GM23338 (cell line): ENCODE results near the gene GPR32. TPM values are rescaled to one million over a fixed set of nuclear protein-coding genes. Genes with fewer than 3 reads are reported as not detected.

Source experiments
- ATAC-seq: fragments of 200-7000 bp; cut with Tn5 transposase; 3 replicates; pipeline ENCODE4 v1.9.1; 2020
- DNase-seq: peaks from one replicate; pipeline ENCODE4 v3.0.0-alpha.2; 2015; ENCODE audit warnings: low spot score
- H2AFZ ChIP-seq: fragments of 200-600 bp; sonication (generic); 2 replicates; pipeline ENCODE4 v1.8.0; 2016; ENCODE audit warnings: antibody characterized with exemption, mild to moderate bottlenecking, moderate library complexity
- H3F3A ChIP-seq: fragments of 200-600 bp; sonication (generic); replicated peaks from 2 replicates; pipeline ENCODE4 v1.8.0; 2017; ENCODE audit warnings: antibody characterized with exemption, mixed run types, low read depth
- H3K27ac ChIP-seq: fragments of 200-600 bp; sonication (generic); 2 replicates; pipeline ENCODE4 v1.6.1; 2016; ENCODE audit warnings: low read depth
- H3K27me3 ChIP-seq: fragments of 200-600 bp; sonication (generic); 2 replicates; pipeline ENCODE4 v1.8.0; 2016; ENCODE audit warnings: mild to moderate bottlenecking, mixed run types, moderate library complexity; ENCODE audit not compliant: insufficient read depth
- H3K36me3 ChIP-seq: fragments of 200-600 bp; sonication (generic); 2 replicates; pipeline ENCODE4 v1.8.0; 2016; ENCODE audit warnings: mild to moderate bottlenecking; ENCODE audit not compliant: insufficient read depth
- H3K4me1 ChIP-seq: fragments of 200-600 bp; sonication (generic); 2 replicates; pipeline ENCODE4 v1.8.0; 2016; ENCODE audit warnings: mild to moderate bottlenecking, moderate library complexity; ENCODE audit not compliant: insufficient read depth
- H3K4me2 ChIP-seq: fragments of 200-600 bp; sonication (generic); 2 replicates; pipeline ENCODE4 v1.7.1; 2017; ENCODE audit warnings: mixed run types
- H3K4me3 ChIP-seq: fragments of 200-600 bp; sonication (generic); 2 replicates; pipeline ENCODE4 v1.6.1; 2016; ENCODE audit warnings: mixed run types
- H3K79me2 ChIP-seq: fragments of 200-600 bp; sonication (generic); replicated peaks from 2 replicates; pipeline ENCODE4 v1.8.0; 2017; ENCODE audit warnings: mild to moderate bottlenecking; ENCODE audit not compliant: insufficient read depth
- H3K9me2 ChIP-seq: fragments of 200-600 bp; sonication (generic); 2 replicates; pipeline ENCODE4 v1.8.0; 2017; ENCODE audit not compliant: insufficient read depth
- H4K20me1 ChIP-seq: fragments of 200-600 bp; sonication (generic); replicated peaks from 2 replicates; pipeline ENCODE4 v1.8.0; 2017; ENCODE audit warnings: mild to moderate bottlenecking; ENCODE audit not compliant: insufficient read depth
- H3K27ac Mint-ChIP-seq: 2 replicates; pipeline ENCODE4 v1.8.0; 2020; ENCODE audit warnings: inconsistent platforms, mild to moderate bottlenecking, moderate library complexity, mixed read lengths
- H3K27me3 Mint-ChIP-seq: 3 replicates; pipeline ENCODE4 v1.8.0; 2022; ENCODE audit warnings: low read depth, mild to moderate bottlenecking, moderate library complexity, mixed read lengths, inconsistent platforms; ENCODE audit not compliant: insufficient read depth, poor library complexity
- H3K36me3 Mint-ChIP-seq: 3 replicates; pipeline ENCODE4 v1.8.0; 2021; ENCODE audit warnings: low read depth, mild to moderate bottlenecking, inconsistent platforms, moderate library complexity, mixed read lengths
- H3K4me1 Mint-ChIP-seq: 3 replicates; pipeline ENCODE4 v1.8.0; 2020; ENCODE audit warnings: mild to moderate bottlenecking, inconsistent platforms, mixed read lengths
- H3K4me3 Mint-ChIP-seq: 3 replicates; pipeline ENCODE4 v1.8.0; 2021; ENCODE audit warnings: moderate library complexity, mild to moderate bottlenecking, inconsistent platforms, mixed read lengths
- H3K9me3 Mint-ChIP-seq: 3 replicates; pipeline ENCODE4 v1.8.0; 2020; ENCODE audit warnings: moderate library complexity, mild to moderate bottlenecking, inconsistent platforms, mixed read lengths
- EZH2 ChIP-seq: fragments of 200-600 bp; sonication (generic); IDR thresholded peaks from one replicate; pipeline ENCODE4 v1.8.0; 2017; ENCODE audit warnings: antibody characterized with exemption, mild to moderate bottlenecking, low read depth; ENCODE audit not compliant: unreplicated experiment
- EZH2phosphoT487 ChIP-seq: fragments of 200-600 bp; sonication (generic); IDR thresholded peaks from one replicate; pipeline ENCODE4 v1.8.1; 2018; ENCODE audit warnings: antibody characterized with exemption; ENCODE audit not compliant: unreplicated experiment
- ZNF331 ChIP-seq: fragments of 250-450 bp; sonication (Bioruptor Pico); IDR thresholded peaks from 2 replicates; pipeline ENCODE4 v1.5.0; 2020; ENCODE audit warnings: low read depth, mild to moderate bottlenecking, moderate library complexity
- polyA plus RNA-seq: library from polyadenylated mRNA; unstranded; fragments of >200 nt; fragmentation: Nextera tagmentation; extraction: Ambion mirVana; gene quantifications from 2 replicates; pipeline ENCODE4 v1.2.1, GENCODE V29; 2016
- total RNA-seq: library from RNA; depleted of rRNA; stranded (reverse); fragments of >200 nt; shearing (Covaris generic); gene quantifications from 2 replicates; pipeline ENCODE4 v1.2.3, GENCODE V29; 2014
- TF ChIP-seq, protein P1 (sequence below): IDR thresholded peaks from 2 replicates; pipeline ENCODE4 v1.6.1; 2016; ENCODE audit warnings: antibody characterized with exemption
- TF ChIP-seq, protein P2 (sequence below): fragments of 250-450 bp; sonication (Bioruptor Pico); IDR thresholded peaks from 2 replicates; pipeline ENCODE4 v1.5.0; 2020; ENCODE audit warnings: mild to moderate bottlenecking, moderate library complexity

Gene GPR32
- total and polyA plus RNA-seq, 2 experiments from 2014 or later, result not detected

DNA sequence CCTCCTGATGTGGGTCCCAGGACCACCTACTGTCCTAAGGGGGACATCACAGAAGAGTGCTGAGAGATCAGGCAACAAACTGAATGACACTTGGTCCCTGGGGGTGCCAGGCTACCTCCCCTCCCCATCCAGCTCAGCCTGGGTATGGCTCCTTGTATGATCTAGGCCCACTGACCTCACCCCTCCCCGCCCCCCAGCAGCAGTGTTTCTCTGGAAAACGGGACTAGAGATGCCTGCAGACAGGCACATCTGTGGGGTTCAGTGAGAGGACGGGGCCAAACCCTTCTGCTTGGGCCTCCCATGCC is 29.2 kb downstream of the GPR32 start:
- Histone ChIP-seq H3K79me2 (peaks cover 52% of the 10 kb centered on the region), H3K27me3 (no peaks in the 10 kb centered on the region), H3K4me1 (peaks cover 11% of the 10 kb centered on the region; the same call in 1 of the 2 replicates), H3K4me2 (no peak overlapping the region), H4K20me1 (peaks cover 70% of the 10 kb centered on the region), H3K36me3 (peaks cover 30% of the 10 kb centered on the region), H2AFZ (no peak overlapping the region), H3F3A (peaks cover 69% of the 10 kb centered on the region), H3K4me3 (no peak overlapping the region), H3K9me2 (no peaks in the 10 kb centered on the region), H3K27ac (no peak overlapping the region)
- Mint-ChIP-seq H3K27me3 (peaks cover 27% of the 10 kb centered on the region), H3K9me3 (peaks cover 8% of the 10 kb centered on the region; the same call in 2 of the 3 replicates), H3K27ac (no peak overlapping the region), H3K4me3 (no peak overlapping the region), H3K36me3 (peaks cover 85% of the 10 kb centered on the region), H3K4me1 (peaks cover 21% of the 10 kb centered on the region)
- no peak for TF ChIP-seq EZH2phosphoT487
- TF ChIP-seq, protein P1, sequence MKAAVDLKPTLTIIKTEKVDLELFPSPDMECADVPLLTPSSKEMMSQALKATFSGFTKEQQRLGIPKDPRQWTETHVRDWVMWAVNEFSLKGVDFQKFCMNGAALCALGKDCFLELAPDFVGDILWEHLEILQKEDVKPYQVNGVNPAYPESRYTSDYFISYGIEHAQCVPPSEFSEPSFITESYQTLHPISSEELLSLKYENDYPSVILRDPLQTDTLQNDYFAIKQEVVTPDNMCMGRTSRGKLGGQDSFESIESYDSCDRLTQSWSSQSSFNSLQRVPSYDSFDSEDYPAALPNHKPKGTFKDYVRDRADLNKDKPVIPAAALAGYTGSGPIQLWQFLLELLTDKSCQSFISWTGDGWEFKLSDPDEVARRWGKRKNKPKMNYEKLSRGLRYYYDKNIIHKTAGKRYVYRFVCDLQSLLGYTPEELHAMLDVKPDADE, result no peak
- TF ChIP-seq ZNF331, result no peak
- TF ChIP-seq EZH2, result no peak
- TF ChIP-seq, protein P2, sequence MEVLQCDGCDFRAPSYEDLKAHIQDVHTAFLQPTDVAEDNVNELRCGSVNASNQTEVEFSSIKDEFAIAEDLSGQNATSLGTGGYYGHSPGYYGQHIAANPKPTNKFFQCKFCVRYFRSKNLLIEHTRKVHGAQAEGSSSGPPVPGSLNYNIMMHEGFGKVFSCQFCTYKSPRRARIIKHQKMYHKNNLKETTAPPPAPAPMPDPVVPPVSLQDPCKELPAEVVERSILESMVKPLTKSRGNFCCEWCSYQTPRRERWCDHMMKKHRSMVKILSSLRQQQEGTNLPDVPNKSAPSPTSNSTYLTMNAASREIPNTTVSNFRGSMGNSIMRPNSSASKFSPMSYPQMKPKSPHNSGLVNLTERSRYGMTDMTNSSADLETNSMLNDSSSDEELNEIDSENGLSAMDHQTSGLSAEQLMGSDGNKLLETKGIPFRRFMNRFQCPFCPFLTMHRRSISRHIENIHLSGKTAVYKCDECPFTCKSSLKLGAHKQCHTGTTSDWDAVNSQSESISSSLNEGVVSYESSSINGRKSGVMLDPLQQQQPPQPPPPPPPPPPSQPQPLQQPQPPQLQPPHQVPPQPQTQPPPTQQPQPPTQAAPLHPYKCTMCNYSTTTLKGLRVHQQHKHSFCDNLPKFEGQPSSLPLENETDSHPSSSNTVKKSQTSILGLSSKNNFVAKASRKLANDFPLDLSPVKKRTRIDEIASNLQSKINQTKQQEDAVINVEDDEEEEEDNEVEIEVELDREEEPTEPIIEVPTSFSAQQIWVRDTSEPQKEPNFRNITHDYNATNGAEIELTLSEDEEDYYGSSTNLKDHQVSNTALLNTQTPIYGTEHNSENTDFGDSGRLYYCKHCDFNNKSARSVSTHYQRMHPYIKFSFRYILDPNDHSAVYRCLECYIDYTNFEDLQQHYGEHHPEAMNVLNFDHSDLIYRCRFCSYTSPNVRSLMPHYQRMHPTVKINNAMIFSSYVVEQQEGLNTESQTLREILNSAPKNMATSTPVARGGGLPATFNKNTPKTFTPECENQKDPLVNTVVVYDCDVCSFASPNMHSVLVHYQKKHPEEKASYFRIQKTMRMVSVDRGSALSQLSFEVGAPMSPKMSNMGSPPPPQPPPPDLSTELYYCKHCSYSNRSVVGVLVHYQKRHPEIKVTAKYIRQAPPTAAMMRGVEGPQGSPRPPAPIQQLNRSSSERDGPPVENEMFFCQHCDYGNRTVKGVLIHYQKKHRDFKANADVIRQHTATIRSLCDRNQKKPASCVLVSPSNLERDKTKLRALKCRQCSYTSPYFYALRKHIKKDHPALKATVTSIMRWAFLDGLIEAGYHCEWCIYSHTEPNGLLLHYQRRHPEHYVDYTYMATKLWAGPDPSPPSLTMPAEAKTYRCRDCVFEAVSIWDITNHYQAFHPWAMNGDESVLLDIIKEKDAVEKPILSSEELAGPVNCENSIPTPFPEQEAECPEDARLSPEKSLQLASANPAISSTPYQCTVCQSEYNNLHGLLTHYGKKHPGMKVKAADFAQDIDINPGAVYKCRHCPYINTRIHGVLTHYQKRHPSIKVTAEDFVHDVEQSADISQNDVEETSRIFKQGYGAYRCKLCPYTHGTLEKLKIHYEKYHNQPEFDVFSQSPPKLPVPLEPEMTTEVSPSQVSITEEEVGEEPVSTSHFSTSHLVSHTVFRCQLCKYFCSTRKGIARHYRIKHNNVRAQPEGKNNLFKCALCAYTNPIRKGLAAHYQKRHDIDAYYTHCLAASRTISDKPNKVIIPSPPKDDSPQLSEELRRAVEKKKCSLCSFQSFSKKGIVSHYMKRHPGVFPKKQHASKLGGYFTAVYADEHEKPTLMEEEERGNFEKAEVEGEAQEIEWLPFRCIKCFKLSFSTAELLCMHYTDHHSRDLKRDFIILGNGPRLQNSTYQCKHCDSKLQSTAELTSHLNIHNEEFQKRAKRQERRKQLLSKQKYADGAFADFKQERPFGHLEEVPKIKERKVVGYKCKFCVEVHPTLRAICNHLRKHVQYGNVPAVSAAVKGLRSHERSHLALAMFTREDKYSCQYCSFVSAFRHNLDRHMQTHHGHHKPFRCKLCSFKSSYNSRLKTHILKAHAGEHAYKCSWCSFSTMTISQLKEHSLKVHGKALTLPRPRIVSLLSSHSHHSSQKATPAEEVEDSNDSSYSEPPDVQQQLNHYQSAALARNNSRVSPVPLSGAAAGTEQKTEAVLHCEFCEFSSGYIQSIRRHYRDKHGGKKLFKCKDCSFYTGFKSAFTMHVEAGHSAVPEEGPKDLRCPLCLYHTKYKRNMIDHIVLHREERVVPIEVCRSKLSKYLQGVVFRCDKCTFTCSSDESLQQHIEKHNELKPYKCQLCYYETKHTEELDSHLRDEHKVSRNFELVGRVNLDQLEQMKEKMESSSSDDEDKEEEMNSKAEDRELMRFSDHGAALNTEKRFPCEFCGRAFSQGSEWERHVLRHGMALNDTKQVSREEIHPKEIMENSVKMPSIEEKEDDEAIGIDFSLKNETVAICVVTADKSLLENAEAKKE (CRISPR knock-in tag), result no peak
- no peak for ATAC-seq
- no peak for DNase-seq
